Measurements from ENCODE around the gene SHANK1.

The SHANK1 gene

GRCh38 chr19:50658441-50659317 lies 60.9 kb downstream of the SHANK1 start:
- DNase-seq = peak; percentile 67

- peak; percentile 90 for DNase-seq
Measured at GRCh38 chr19:50657712-50658440, 61.7 kb downstream of the SHANK1 start.

GRCh38 chr19:50657222-50657669 lies 62.4 kb downstream of the SHANK1 start:
- DNase-seq = no peak

- DNase-seq = no peak
Measured at GRCh38 chr19:50654882-50655281, 64.7 kb downstream of the SHANK1 start.

- DNase-seq = no peak
Measured at GRCh38 chr19:50652722-50653121, 66.9 kb downstream of the SHANK1 start.

- no peak for DNase-seq
Measured at GRCh38 chr19:50651174-50651573, 68.4 kb downstream of the SHANK1 start.

- no peak for DNase-seq
Measured at GRCh38 chr19:50649433-50650391, 69.9 kb downstream of the SHANK1 start, which contains the start of gene C19orf81. TSS of gene C19orf81 (plus strand) at chr19:50649445. CDS start at chr19:50649445, 0 bp downstream.

GRCh38 chr19:50648659-50649058 lies 70.9 kb downstream of the SHANK1 start:
- DNase-seq = no peak

GRCh38 chr19:50647879-50648615 lies 71.6 kb downstream of the SHANK1 start:
- no peak for DNase-seq

- no peak for DNase-seq
Measured at GRCh38 chr19:50646074-50646807, 73.4 kb downstream of the SHANK1 start.

GRCh38 chr19:50645107-50645506 lies 74.5 kb downstream of the SHANK1 start:
- DNase-seq = no peak

GRCh38 chr19:50644315-50644915 lies 75.2 kb downstream of the SHANK1 start:
- DNase-seq = no peak

GRCh38 chr19:50640368-50640767 lies 79.2 kb downstream of the SHANK1 start:
- DNase-seq = no peak

- DNase-seq = peak; percentile 40
Measured at GRCh38 chr19:50639121-50640112, 80.2 kb downstream of the SHANK1 start, which contains the start of gene SYT3. TSS of gene SYT3 (minus strand) at chr19:50639881. CDS start at chr19:50637411, 2,470 bp downstream.

- no peak for DNase-seq
Measured at GRCh38 chr19:50638600-50638999, 81.0 kb downstream of the SHANK1 start.

- no peak for DNase-seq
Measured at GRCh38 chr19:50636317-50637085, 83.1 kb downstream of the SHANK1 start.

- no peak for DNase-seq
Measured at GRCh38 chr19:50633973-50634372, 85.6 kb downstream of the SHANK1 start.

GRCh38 chr19:50633359-50633758 lies 86.2 kb downstream of the SHANK1 start:
- no peak for DNase-seq

Measured in left hindlimb (tissue), 1 donor.